K562 (cell line): ENCODE results near the gene EIF3K. TPM values are rescaled to one million over a fixed set of nuclear protein-coding genes. Genes with fewer than 3 reads are reported as not detected.
A peak's percentile ranks its signal among the peaks of the same experiment; 100 is the strongest.

Experiments
- BHLHE40 ChIP-seq: IDR thresholded peaks from 2 replicates; pipeline ENCODE4 v1.6.1; 2011; ENCODE audit warnings: low read length, improper control_type of control experiment
- CTBP1 ChIP-seq: fragments of 450-650 bp; IDR thresholded peaks from 2 replicates; pipeline ENCODE4 v1.6.1; 2016; ENCODE audit warnings: borderline replicate concordance
- CXXC5 ChIP-seq: fragments of 250-450 bp; sonication (Bioruptor Pico); IDR thresholded peaks from 2 replicates; pipeline ENCODE4 v1.8.0; 2022; ENCODE audit warnings: inconsistent platforms, mild to moderate bottlenecking, moderate library complexity
- ETV1 ChIP-seq: fragments of 450-650 bp; conservative IDR thresholded peaks from 2 replicates; pipeline ENCODE4 v1.6.1; 2016; ENCODE audit warnings: missing genetic modification characterization, control low read depth, low read depth, missing compliant biosample characterization
- ETV6 ChIP-seq, 3 experiments: fragments of 150-350 bp in 1 of 3; sonication (generic) in 1 of 3; formaldehyde crosslinking in 1 of 3; IDR thresholded peaks; 2 replicates each; pipeline versions ENCODE4 v1.6.1 to v1.8.0; 2014 to 2022; ENCODE audit warnings: borderline replicate concordance in 2 of 3, low read depth in 2 of 3, antibody characterized with exemption in 1 of 3, low read length in 1 of 3, mild to moderate bottlenecking in 1 of 3, missing genetic modification reagents in 1 of 3
- GABPB1 ChIP-seq: sonication (generic); formaldehyde crosslinking; IDR thresholded peaks from 2 replicates; pipeline ENCODE4 v1.8.0; 2022; ENCODE audit warnings: mild to moderate bottlenecking, missing genetic modification reagents
- JUND ChIP-seq, 2 experiments: IDR thresholded peaks; 2 replicates in 1 of 2; 3 replicates in 1 of 2; pipeline ENCODE4 v1.6.1; 2011; ENCODE audit warnings: borderline replicate concordance in 2 of 2, low read depth in 2 of 2, low read length in 2 of 2, improper control_type of control experiment in 1 of 2, missing biosample characterization in 1 of 2, missing genetic modification characterization in 1 of 2, missing genetic modification reagents in 1 of 2
- MEF2A ChIP-seq: IDR thresholded peaks from 2 replicates; pipeline ENCODE4 v1.6.1; 2011; ENCODE audit warnings: low read depth, mild to moderate bottlenecking, low read length, moderate library complexity; ENCODE audit not compliant: control insufficient read depth
- NONO ChIP-seq, 2 experiments: fragments of 200-400 bp in 1 of 2; fragments of 450-650 bp in 1 of 2; formaldehyde crosslinking in 1 of 2; IDR thresholded peaks; 2 replicates each; pipeline ENCODE4 v1.6.1; 2017; ENCODE audit warnings: low read depth in 2 of 2, mild to moderate bottlenecking in 2 of 2, moderate library complexity in 2 of 2, low read length in 1 of 2
- NR0B1 ChIP-seq: fragments of 450-650 bp; IDR thresholded peaks from one replicate; pipeline ENCODE4 v1.6.1; 2018; ENCODE audit warnings: mild to moderate bottlenecking, moderate library complexity; ENCODE audit not compliant: partially characterized antibody
- REST ChIP-seq, 2 experiments: fragments of 450-650 bp; formaldehyde crosslinking in 1 of 2; IDR thresholded peaks; 2 replicates each; pipeline versions ENCODE4 v1.4.0 to v1.6.1; 2014 to 2020; ENCODE audit warnings: mild to moderate bottlenecking in 2 of 2, borderline replicate concordance in 1 of 2, low read depth in 1 of 2
- ZKSCAN8 ChIP-seq: fragments of 200-800 bp; sonication (Bioruptor generic); IDR thresholded peaks from 2 replicates; pipeline ENCODE4 v1.6.1; 2016; ENCODE audit warnings: missing genetic modification characterization, missing compliant biosample characterization
- ZNF263 ChIP-seq: sonication (generic); formaldehyde crosslinking; IDR thresholded peaks from 2 replicates; pipeline ENCODE4 v1.8.0; 2022; ENCODE audit warnings: mild to moderate bottlenecking, missing genetic modification reagents, borderline replicate concordance
- polyA plus RNA-seq, 8 experiments: library from polyadenylated mRNA; depleted of rRNA in 4 of 8; stranded (reverse) in 5 of 8; unstranded in 3 of 8; fragments of >200 nt; fragmentation: Nextera tagmentation in 2 of 8; fragmentation: Illumina TruSeq in 1 of 8; extraction: Ambion mirVana in 2 of 8; extraction: Trizol in 1 of 8; gene quantifications; 2 replicates each; pipeline versions ENCODE4 v1.2.1 to v1.2.3, GENCODE V29; 2011 to 2014; ENCODE audit warnings: inconsistent platforms in 1 of 8, missing spikeins in 1 of 8
- total RNA-seq, 7 experiments: library from RNA; depleted of rRNA in 6 of 7; stranded (reverse); fragments of >200 nt in 6 of 7; fragmentation: Illumina TruSeq in 2 of 7; extraction: Trizol in 2 of 7; gene quantifications; 2 replicates each; pipeline versions ENCODE4 v1.2.1 to v1.2.3, GENCODE V29; 2011 to 2021; ENCODE audit warnings: low replicate concordance in 1 of 7
- TF ChIP-seq, protein P1 (sequence below): sonication (generic); IDR thresholded peaks from 2 replicates; pipeline ENCODE4 v1.6.1; 2016

The EIF3K gene
- total and polyA plus RNA-seq, 9 of the 15 experiments (the other 6 are each of a cell fraction or from before 2014, with no cell fraction given): 387 to 1,827 (median 733) TPM

- TF ChIP-seq ZNF263 (CRISPR knock-in tag): peak; percentile 64
- TF ChIP-seq, protein P1, sequence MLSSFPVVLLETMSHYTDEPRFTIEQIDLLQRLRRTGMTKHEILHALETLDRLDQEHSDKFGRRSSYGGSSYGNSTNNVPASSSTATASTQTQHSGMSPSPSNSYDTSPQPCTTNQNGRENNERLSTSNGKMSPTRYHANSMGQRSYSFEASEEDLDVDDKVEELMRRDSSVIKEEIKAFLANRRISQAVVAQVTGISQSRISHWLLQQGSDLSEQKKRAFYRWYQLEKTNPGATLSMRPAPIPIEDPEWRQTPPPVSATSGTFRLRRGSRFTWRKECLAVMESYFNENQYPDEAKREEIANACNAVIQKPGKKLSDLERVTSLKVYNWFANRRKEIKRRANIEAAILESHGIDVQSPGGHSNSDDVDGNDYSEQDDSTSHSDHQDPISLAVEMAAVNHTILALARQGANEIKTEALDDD: peak; percentile 43
- TF ChIP-seq ETV6 (IDR thresholded peaks at IDR 0.05; ENCODE audit: borderline replicate concordance in 1 of 2, low read depth in 2 of 2, low read length in 1 of 2): peak in 1 of 2 experiments; percentile 83; a peak in 2 of 4 replicates
- TF ChIP-seq ETV6 (CRISPR knock-in tag; IDR thresholded peaks at IDR 0.05; ENCODE audit: borderline replicate concordance): no peak
- 0 out of 2 replicates have a peak, but pooled peaks have one; percentile 25 for TF ChIP-seq CXXC5 (CRISPR knock-in tag)
- TF ChIP-seq BHLHE40: no peak
- TF ChIP-seq NONO (IDR thresholded peaks at IDR 0.05; ENCODE audit: low read depth in 2 of 2, low read length in 1 of 2): 0 out of 4 replicates have a peak, but pooled peaks of 1 of the 2 experiments have one; percentile 20
- peak; percentile 70 for TF ChIP-seq GABPB1 (CRISPR knock-in tag)
- TF ChIP-seq ETV1 (tag): peak; percentile 52; the same call in 1 of the 2 replicates
- TF ChIP-seq JUND (IDR thresholded peaks at IDR 0.05; ENCODE audit: borderline replicate concordance, low read depth, low read length): no peak
- TF ChIP-seq JUND (tag; IDR thresholded peaks at IDR 0.05; ENCODE audit: borderline replicate concordance, low read depth, low read length): no peak; the same call in 2 of the 3 replicates
- TF ChIP-seq ZKSCAN8 (CRISPR knock-in tag): 0 out of 2 replicates have a peak, but pooled peaks have one; percentile 38
- peak; percentile 90 for TF ChIP-seq CTBP1
- no peak for TF ChIP-seq MEF2A
- TF ChIP-seq NR0B1: no peak
- no peak for TF ChIP-seq REST (IDR thresholded peaks at IDR 0.05; ENCODE audit: borderline replicate concordance)
- TF ChIP-seq REST (CRISPR knock-in tag; IDR thresholded peaks at IDR 0.05; ENCODE audit: low read depth): no peak
These were observed 45.7 kb downstream of the EIF3K start (continued) for GRCh38 chr19:38664503-38665211.
